GM12878 (cell line): ENCODE data around the gene SPOCK1. TPM values are rescaled to one million over a fixed set of nuclear protein-coding genes. Genes with fewer than 3 reads are reported as not detected.

Experiments used
- ATAC-seq: fragments of 200-7000 bp; cut with Tn5 transposase; 3 replicates; pipeline ENCODE4 v1.9.1; 2020; ENCODE audit warnings: mild to moderate bottlenecking, moderate library complexity
- BruUV-seq: library from RNA; stranded (reverse); fragments of 400-500 nt; replicated peaks from 2 replicates; lab custom pipeline; 2021; lab: Mats Ljungman, UMichigan
- CTCF ChIA-PET: fragments of 300-600 bp; sonication (Branson Sonifier 250); formaldehyde crosslinking; extraction: SDS; loops from one replicate; lab custom pipeline; 2021; ENCODE audit warnings: inconsistent platforms; lab: Yijun Ruan, JAX
- POLR2A ChIA-PET: fragments of 350-600 bp; formaldehyde crosslinking; extraction: SDS; loops from one replicate; lab custom pipeline; 2021; ENCODE audit warnings: inconsistent platforms; lab: Charles Lee
- RAD21 ChIA-PET: fragments of 300-600 bp; sonication (Branson Sonifier 250); formaldehyde crosslinking; loops from one replicate; lab custom pipeline; 2023; ENCODE audit warnings: antibody characterized with exemption; ENCODE audit not compliant: unreplicated experiment; lab: Charles Lee
- SMC1A ChIA-PET: fragments of 300-600 bp; sonication (Branson Sonifier 250); formaldehyde crosslinking; loops from one replicate; lab custom pipeline; 2023; ENCODE audit not compliant: unreplicated experiment, uncharacterized antibody; lab: Charles Lee
- DNase-seq: peaks from one replicate; pipeline ENCODE4 v3.0.0-alpha.2; 2011; ENCODE audit warnings: low read depth, low spot score
- FAIRE-seq: peaks from 3 replicates; lab custom pipeline; 2011; peaks lifted over from hg19 to GRCh38; lab: Jason Lieb, UNC
- H2AFZ ChIP-seq: 2 replicates; pipeline ENCODE4 v1.6.0; 2011; ENCODE audit warnings: low read depth, low read length, control low read depth; ENCODE audit not compliant: control insufficient read depth
- H3K27ac ChIP-seq: 2 replicates; pipeline ENCODE4 v1.5.1; 2011; ENCODE audit warnings: control low read depth; ENCODE audit not compliant: control insufficient read depth, insufficient read depth
- H3K27me3 ChIP-seq, 2 experiments: replicated peaks in 1 of 2; 2 replicates each; pipeline versions ENCODE4 v1.6.0 to v1.6.1; 2011; ENCODE audit warnings: low read length in 1 of 2; ENCODE audit not compliant: control insufficient read depth in 2 of 2, insufficient read depth in 2 of 2
- H3K36me3 ChIP-seq, 2 experiments: 2 replicates each; pipeline ENCODE4 v1.5.1; 2011; ENCODE audit warnings: low read length in 1 of 2; ENCODE audit not compliant: control insufficient read depth in 2 of 2, insufficient read depth in 2 of 2
- H3K4me1 ChIP-seq: 2 replicates; pipeline ENCODE4 v1.6.1; 2011; ENCODE audit warnings: mild to moderate bottlenecking, low read length, moderate library complexity, mixed read lengths; ENCODE audit not compliant: control insufficient read depth, insufficient read depth
- H3K4me2 ChIP-seq: 2 replicates; pipeline ENCODE4 v1.6.0; 2011; ENCODE audit warnings: control low read depth; ENCODE audit not compliant: control insufficient read depth, insufficient read depth
- H3K4me3 ChIP-seq: fragments of 200-600 bp; sonication (generic); 2 replicates; pipeline ENCODE4 v1.5.1; 2016
- H3K79me2 ChIP-seq: 2 replicates; pipeline ENCODE4 v1.6.0; 2011; ENCODE audit warnings: low read length; ENCODE audit not compliant: control insufficient read depth, insufficient read depth
- H3K9ac ChIP-seq: 2 replicates; pipeline ENCODE4 v1.8.0; 2011; ENCODE audit warnings: low read length, control low read depth, mixed read lengths; ENCODE audit not compliant: control insufficient read depth, insufficient read depth
- H3K9me3 ChIP-seq: replicated peaks from 3 replicates; pipeline ENCODE4 v1.5.1; 2011; ENCODE audit warnings: mild to moderate bottlenecking, low read length; ENCODE audit not compliant: control insufficient read depth, insufficient read depth
- H4K20me1 ChIP-seq: 2 replicates; pipeline ENCODE4 v1.6.0; 2011; ENCODE audit not compliant: control insufficient read depth, insufficient read depth
- ATF2 ChIP-seq: IDR thresholded peaks from 2 replicates; pipeline ENCODE4 v1.6.1; 2012; ENCODE audit warnings: low read length, inconsistent platforms
- ATF3 ChIP-seq: IDR thresholded peaks from 2 replicates; pipeline ENCODE4 v1.6.1; 2011; ENCODE audit warnings: low read depth, mild to moderate bottlenecking, low read length, moderate library complexity, borderline replicate concordance; ENCODE audit errors: extremely low read depth
- BCLAF1 ChIP-seq: fragments of 450-650 bp; IDR thresholded peaks from 2 replicates; pipeline ENCODE4 v1.6.1; 2017; ENCODE audit warnings: antibody characterized with exemption, mild to moderate bottlenecking, moderate library complexity
- BMI1 ChIP-seq: fragments of 450-650 bp; IDR thresholded peaks from 2 replicates; pipeline ENCODE4 v1.6.1; 2016; ENCODE audit warnings: mild to moderate bottlenecking, moderate library complexity, borderline replicate concordance
- BRCA1 ChIP-seq: IDR thresholded peaks from 2 replicates; pipeline ENCODE4 v1.6.1; 2011; ENCODE audit warnings: low read depth, low read length, improper control_type of control experiment
- CBX5 ChIP-seq: sonication (generic); IDR thresholded peaks from 2 replicates; pipeline ENCODE4 v1.6.1; 2016; ENCODE audit warnings: low read depth, moderate library complexity, mild to moderate bottlenecking, inconsistent platforms
- CEBPB ChIP-seq, 2 experiments: fragments of 150-350 bp in 1 of 2; IDR thresholded peaks; 2 replicates each; pipeline ENCODE4 v1.6.1; 2012 to 2014; ENCODE audit warnings: low read depth in 2 of 2, low read length in 2 of 2, borderline replicate concordance in 1 of 2, inconsistent platforms in 1 of 2
- CHD1 ChIP-seq: IDR thresholded peaks from 2 replicates; pipeline ENCODE4 v1.6.1; 2012; ENCODE audit warnings: low read depth, low read length, improper control_type of control experiment
- ESRRA ChIP-seq: IDR thresholded peaks from 2 replicates; pipeline ENCODE4 v1.6.1; 2012; ENCODE audit warnings: mild to moderate bottlenecking, low read length, improper control_type of control experiment
- EZH2 ChIP-seq: IDR thresholded peaks from 2 replicates; pipeline ENCODE4 v1.6.1; 2012; ENCODE audit warnings: low read depth, mild to moderate bottlenecking, control low read depth, inconsistent platforms, low read length, borderline replicate concordance; ENCODE audit not compliant: control insufficient read depth
- NKRF ChIP-seq: fragments of 450-650 bp; conservative IDR thresholded peaks from 2 replicates; pipeline ENCODE4 v1.6.1; 2017; ENCODE audit warnings: mild to moderate bottlenecking, moderate library complexity
- SMAD5 ChIP-seq: IDR thresholded peaks from 2 replicates; pipeline ENCODE4 v1.6.1; 2016; ENCODE audit warnings: antibody characterized with exemption, low read depth
- SRF ChIP-seq, 2 experiments: IDR thresholded peaks; 2 replicates each; pipeline ENCODE4 v1.6.1; 2011; ENCODE audit warnings: low read depth in 2 of 2, low read length in 2 of 2, mild to moderate bottlenecking in 1 of 2, moderate library complexity in 1 of 2
- STAT3 ChIP-seq: IDR thresholded peaks from 2 replicates; pipeline ENCODE4 v1.6.1; 2011; ENCODE audit warnings: low read depth, low read length, improper control_type of control experiment
- TCF12 ChIP-seq: IDR thresholded peaks from 2 replicates; pipeline ENCODE4 v1.6.1; 2011; ENCODE audit warnings: low read depth, mild to moderate bottlenecking, low read length
- ZNF207 ChIP-seq: fragments of 450-650 bp; IDR thresholded peaks from 2 replicates; pipeline ENCODE4 v1.6.1; 2014; ENCODE audit warnings: antibody characterized with exemption, mild to moderate bottlenecking, borderline replicate concordance
- ZNF384 ChIP-seq: IDR thresholded peaks from 2 replicates; pipeline ENCODE4 v1.6.1; 2012; ENCODE audit warnings: low read depth, mild to moderate bottlenecking, low read length, improper control_type of control experiment, borderline replicate concordance
- WGBS: methylation state at CpG from one replicate; pipeline ENCODE4 v1.1.6; 2016; ENCODE audit warnings: low lambda C conversion rate; ENCODE audit not compliant: insufficient replicate concordance, insufficient coverage; ENCODE audit errors: missing lambda C conversion rate; 5-methylcytosine and 5-hydroxymethylcytosine counted together
- in situ Hi-C: fragments of 300-500 bp; cut with MboI; formaldehyde crosslinking; loops from 9 replicates; pipeline ENCODE4 v1.14.3; 2018; ENCODE audit warnings: mixed read lengths
- intact Hi-C: fragments of 100-400 bp; cut with micrococcal nuclease; formaldehyde crosslinking; loops from one replicate; pipeline ENCODE4 v1.14.2; 2022; ENCODE audit not compliant: unreplicated experiment
- polyA plus RNA-seq, 11 experiments: library from polyadenylated mRNA; depleted of rRNA in 4 of 11; unstranded in 6 of 11; stranded (reverse) in 5 of 11; fragments of >200 nt; fragmentation: Nextera tagmentation in 4 of 11; fragmentation: Illumina TruSeq in 1 of 11; extraction: Ambion mirVana in 4 of 11; extraction: Trizol in 1 of 11; gene quantifications; 1 replicate in 1 of 11; 2 replicates in 10 of 11; pipeline versions ENCODE4 v1.2.1 to v1.2.3, GENCODE V29; 2011 to 2016; ENCODE audit warnings: inconsistent platforms in 2 of 11, missing spikeins in 2 of 11, low read depth in 1 of 11
- total RNA-seq, 4 experiments: library from RNA; depleted of rRNA in 3 of 4; stranded (reverse); fragments of >200 nt in 3 of 4; fragmentation: Illumina TruSeq in 1 of 4; extraction: Trizol in 1 of 4; gene quantifications; 2 replicates each; pipeline versions ENCODE4 v1.2.1 to v1.2.3, GENCODE V29; 2013 to 2021

The SPOCK1 gene
- total and polyA plus RNA-seq, 10 of the 15 experiments (the other 5 are each of a cell fraction or from before 2014, with no cell fraction given), result 0.06 to 0.68 (median 0.25) TPM; not detected in 3

GRCh38 chr5:137266186-137266585 lies 232.9 kb downstream of the SPOCK1 start:
- Histone ChIP-seq H3K27me3 (peaks cover 0 to 2% of the 10 kb centered on the region in 2 experiments; a peak in 1 of 4 replicates), H3K27ac (no peak overlapping the region), H3K4me1 (no peaks in the 10 kb centered on the region), H3K9ac (no peak overlapping the region), H3K79me2 (no peaks in the 10 kb centered on the region), H3K4me2 (no peak overlapping the region), H3K36me3 (no peaks in the 10 kb centered on the region)
- ATAC-seq (no peak), FAIRE-seq (no peak), DNase-seq (no peak)
- intact Hi-C loops, result no loop called here
- SMC1A ChIA-PET, result no interaction called here
- RAD21 ChIA-PET, result no interaction called here
- CTCF ChIA-PET, result interaction anchor here (0.7 to 1.1 kb wide), 2 partner anchors 9 to 55 kb away, joined by 3 to 4 read pairs; no protein-coding TSS in a partner anchor
- no peak for TF ChIP-seq CBX5
- TF ChIP-seq ESRRA, result no peak
- TF ChIP-seq EZH2, result no peak
- no peak for TF ChIP-seq TCF12
- no peak for TF ChIP-seq BCLAF1
- TF ChIP-seq ATF2, result no peak
- no peak for TF ChIP-seq ATF3
- no peak for TF ChIP-seq SMAD5
- no peak for TF ChIP-seq CHD1
- TF ChIP-seq ZNF384, result no peak
- TF ChIP-seq CEBPB (IDR thresholded peaks at IDR 0.05; ENCODE audit: borderline replicate concordance in 1 of 2, low read depth in 2 of 2, low read length in 2 of 2), result no peak
- TF ChIP-seq ZNF207, result no peak
- no peak for TF ChIP-seq NKRF
- TF ChIP-seq STAT3, result no peak
- TF ChIP-seq BMI1, result no peak
- no peak for TF ChIP-seq SRF (IDR thresholded peaks at IDR 0.05; ENCODE audit: low read depth in 2 of 2, low read length in 2 of 2)
- no peak for TF ChIP-seq BRCA1
- TF ChIP-seq, all 136 proteins: peak for 0
- no peaks in the 10 kb centered on the region for H3K9me3 ChIP-seq
- WGBS, result 4% methylated on average over 4 of the region's 4 CpGs
- in situ Hi-C loops, result no loop called here
- no peaks in the 10 kb centered on the region for H4K20me1 ChIP-seq
- POLR2A ChIA-PET, result no interaction called here
- no peak overlapping the region for H3K4me3 ChIP-seq
- no TSS peak for BruUV-seq
- H2AFZ ChIP-seq, result no peak overlapping the region
